CD14-positive monocyte (primary cell): Measurements from ENCODE around the gene PHACTR3. TPM values are rescaled to one million over a fixed set of nuclear protein-coding genes. Genes with fewer than 3 reads are reported as not detected.

Source experiments
- DNase-seq, 3 donors: peaks; one replicate each; pipeline ENCODE4 v3.0.0-alpha.2; 2011 to 2022
- H2AFZ ChIP-seq: 2 replicates; pipeline ENCODE4 v1.6.0; 2012; ENCODE audit warnings: mild to moderate bottlenecking, low read depth, low read length, inconsistent platforms; ENCODE audit not compliant: insufficient read depth, poor library complexity, severe bottlenecking
- H3K27ac ChIP-seq, 2 donors: 1 replicate in 1 of 2; 2 replicates in 1 of 2; pipeline ENCODE4 v1.5.1; 2012 to 2013; ENCODE audit warnings: low read length in 2 of 2, control low read depth in 1 of 2, inconsistent platforms in 1 of 2, low read depth in 1 of 2, mild to moderate bottlenecking in 1 of 2
- H3K27me3 ChIP-seq, 2 donors: one replicate each; pipeline versions ENCODE4 v1.6.0 to v1.6.1; 2011 to 2013; ENCODE audit warnings: low read length in 2 of 2; ENCODE audit not compliant: control insufficient read depth in 2 of 2, insufficient read depth in 2 of 2
- H3K36me3 ChIP-seq, 2 donors: replicated peaks in 1 of 2; 1 replicate in 1 of 2; 2 replicates in 1 of 2; pipeline versions ENCODE4 v1.5.1 to v1.6.1; 2012 to 2013; ENCODE audit warnings: low read length in 2 of 2, control low read depth in 1 of 2, inconsistent platforms in 1 of 2, mild to moderate bottlenecking in 1 of 2; ENCODE audit not compliant: insufficient read depth in 2 of 2, control insufficient read depth in 1 of 2
- H3K4me1 ChIP-seq, 2 donors: 1 replicate in 1 of 2; 2 replicates in 1 of 2; pipeline versions ENCODE4 v1.5.1 to v1.6.1; 2012 to 2013; ENCODE audit warnings: low read length in 2 of 2, control low read depth in 1 of 2, inconsistent platforms in 1 of 2, mild to moderate bottlenecking in 1 of 2, moderate library complexity in 1 of 2; ENCODE audit not compliant: insufficient read depth in 2 of 2, control insufficient read depth in 1 of 2
- H3K4me2 ChIP-seq: replicated peaks from 2 replicates; pipeline ENCODE3; 2012; ENCODE audit warnings: low read length, moderate library complexity, mild to moderate bottlenecking; ENCODE audit not compliant: poor library complexity, severe bottlenecking; ENCODE audit errors: extremely low read depth
- H3K4me3 ChIP-seq, 3 experiments: fragments of 200-600 bp in 1 of 3; sonication (generic) in 1 of 3; replicated peaks in 1 of 3; 1 replicate in 2 of 3; 2 replicates in 1 of 3; pipeline ENCODE4 v1.5.1; 2011 to 2013; ENCODE audit warnings: low read length in 3 of 3, mild to moderate bottlenecking in 3 of 3, control low read depth in 2 of 3, low read depth in 2 of 3, inconsistent platforms in 1 of 3, moderate library complexity in 1 of 3
- H3K79me2 ChIP-seq: 2 replicates; pipeline ENCODE4 v1.6.0; 2012; ENCODE audit warnings: mild to moderate bottlenecking, control low read depth, inconsistent platforms, low read length, moderate library complexity; ENCODE audit not compliant: insufficient read depth
- H3K9ac ChIP-seq: 2 replicates; pipeline ENCODE4 v1.6.0; 2017; ENCODE audit warnings: low read length, mild to moderate bottlenecking; ENCODE audit not compliant: insufficient read depth, poor library complexity, severe bottlenecking
- H3K9me3 ChIP-seq, 2 donors: replicated peaks in 1 of 2; 1 replicate in 1 of 2; 2 replicates in 1 of 2; pipeline versions ENCODE4 v1.5.1 to v1.6.1; 2012 to 2013; ENCODE audit warnings: low read length in 2 of 2, control low read depth in 1 of 2; ENCODE audit not compliant: control insufficient read depth in 1 of 2, insufficient read depth in 1 of 2
- H4K20me1 ChIP-seq: 2 replicates; pipeline ENCODE4 v1.6.0; 2012; ENCODE audit warnings: mild to moderate bottlenecking, low read length, control low read depth, moderate library complexity; ENCODE audit not compliant: insufficient read depth
- H3K27ac Mint-ChIP-seq, 7 donors: one replicate each; pipeline ENCODE4 v1.8.0; 2020; ENCODE audit warnings: mild to moderate bottlenecking in 7 of 7, mixed read lengths in 7 of 7, moderate library complexity in 6 of 7, inconsistent platforms in 2 of 7
- H3K27me3 Mint-ChIP-seq, 3 donors: one replicate each; pipeline ENCODE4 v1.8.0; 2021 to 2022; ENCODE audit warnings: low read depth in 3 of 3, mild to moderate bottlenecking in 3 of 3, mixed read lengths in 3 of 3, moderate library complexity in 3 of 3, inconsistent platforms in 1 of 3
- H3K36me3 Mint-ChIP-seq, 2 donors: one replicate each; pipeline ENCODE4 v1.8.0; 2020; ENCODE audit warnings: mixed read lengths in 2 of 2, inconsistent platforms in 1 of 2, mild to moderate bottlenecking in 1 of 2
- H3K4me1 Mint-ChIP-seq: one replicate; pipeline ENCODE4 v1.8.0; 2020; ENCODE audit warnings: mild to moderate bottlenecking, mixed read lengths
- H3K4me3 Mint-ChIP-seq, 2 donors: one replicate each; pipeline ENCODE4 v1.8.0; 2020; ENCODE audit warnings: mild to moderate bottlenecking in 2 of 2, mixed read lengths in 2 of 2, moderate library complexity in 1 of 2
- H3K9me3 Mint-ChIP-seq, 7 donors: one replicate each; pipeline ENCODE4 v1.8.0; 2020 to 2022; ENCODE audit warnings: mixed read lengths in 7 of 7, mild to moderate bottlenecking in 6 of 7, moderate library complexity in 6 of 7, inconsistent platforms in 2 of 7
- WGBS: methylation state at CpG from one replicate; pipeline ENCODE4 v1.1.5; 2013; ENCODE audit warnings: missing lambda C conversion rate; ENCODE audit not compliant: insufficient coverage; 5-methylcytosine and 5-hydroxymethylcytosine counted together
- intact Hi-C, 2 donors: fragments of 100-400 bp; cut with micrococcal nuclease; formaldehyde crosslinking; loops; one replicate each; pipeline versions ENCODE4 v1.15.0 to v1.15.1; 2023
- polyA plus RNA-seq, 3 donors: library from polyadenylated mRNA; depleted of rRNA in 1 of 3; unstranded in 2 of 3; stranded (reverse) in 1 of 3; fragments of 300-500 nt in 2 of 3; fragments of >200 nt in 1 of 3; fragmentation: Illumina TruSeq in 2 of 3; gene quantifications; 1 replicate in 2 of 3; 2 replicates in 1 of 3; pipeline ENCODE4 v1.2.3, GENCODE V29; 2012 to 2021
- TF ChIP-seq, protein P1 (sequence below): fragments of 200-600 bp; IDR thresholded peaks from one replicate; pipeline ENCODE4 v1.8.0; 2022; ENCODE audit warnings: antibody characterized with exemption, mild to moderate bottlenecking

The PHACTR3 gene
- polyA plus RNA-seq, 3 donors = 0.11 to 0.17 TPM; not detected in 1

DNA sequence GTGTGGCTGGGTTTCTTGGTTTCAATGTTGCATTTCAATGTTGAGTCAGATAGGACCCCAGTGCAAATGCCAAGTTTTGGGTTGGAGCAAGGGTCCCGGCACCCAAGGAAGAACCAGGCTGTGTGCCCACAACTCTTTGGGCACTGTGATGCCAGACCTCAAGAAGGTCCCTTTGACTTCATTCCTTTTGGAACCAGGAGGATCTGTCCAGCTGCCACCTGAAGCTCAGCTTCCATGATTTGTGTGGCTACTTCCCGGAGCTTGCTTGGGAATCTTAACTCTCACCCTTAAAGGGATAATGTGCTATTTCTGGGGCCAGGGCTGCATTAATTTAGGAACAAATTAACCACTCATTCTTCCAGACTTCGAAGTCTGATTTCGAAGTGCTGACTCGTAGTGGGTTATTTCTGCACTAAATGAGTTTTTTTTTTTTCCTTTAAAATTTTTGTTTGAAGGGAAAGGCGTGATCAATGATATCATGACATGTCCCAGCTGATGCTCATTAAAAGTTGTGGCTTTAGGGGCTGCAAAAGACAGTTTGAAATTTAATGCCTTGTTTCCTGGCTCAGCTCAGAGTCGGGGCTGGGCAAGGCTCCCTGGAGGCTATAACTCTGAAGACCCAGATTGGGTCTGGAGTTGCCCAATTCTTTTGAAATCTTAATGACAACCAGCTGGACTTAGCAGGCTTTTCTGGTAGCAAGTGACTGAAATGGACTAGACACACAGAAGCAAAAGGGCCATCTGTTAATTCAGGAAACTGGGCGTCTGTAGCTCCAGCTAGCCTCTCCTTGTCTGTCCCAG, 24.0 kb upstream of the PHACTR3 start:
- Mint-ChIP-seq H3K9me3 (peaks cover 0 to 7% (median 2%) of the 10 kb centered on the region in 7 donors), H3K27ac (no peak overlapping the region), H3K36me3 (peaks cover 0 to 3% of the 10 kb centered on the region in 2 donors), H3K4me1 (no peaks in the 10 kb centered on the region), H3K27me3 (peaks cover 43 to 66% (median 47%) of the 10 kb centered on the region in 3 donors), H3K4me3 (peak overlapping the region in 1 of 2 donors; percentile 67)
- no peak overlapping the region for H3K27ac ChIP-seq
- TF ChIP-seq, protein P1, sequence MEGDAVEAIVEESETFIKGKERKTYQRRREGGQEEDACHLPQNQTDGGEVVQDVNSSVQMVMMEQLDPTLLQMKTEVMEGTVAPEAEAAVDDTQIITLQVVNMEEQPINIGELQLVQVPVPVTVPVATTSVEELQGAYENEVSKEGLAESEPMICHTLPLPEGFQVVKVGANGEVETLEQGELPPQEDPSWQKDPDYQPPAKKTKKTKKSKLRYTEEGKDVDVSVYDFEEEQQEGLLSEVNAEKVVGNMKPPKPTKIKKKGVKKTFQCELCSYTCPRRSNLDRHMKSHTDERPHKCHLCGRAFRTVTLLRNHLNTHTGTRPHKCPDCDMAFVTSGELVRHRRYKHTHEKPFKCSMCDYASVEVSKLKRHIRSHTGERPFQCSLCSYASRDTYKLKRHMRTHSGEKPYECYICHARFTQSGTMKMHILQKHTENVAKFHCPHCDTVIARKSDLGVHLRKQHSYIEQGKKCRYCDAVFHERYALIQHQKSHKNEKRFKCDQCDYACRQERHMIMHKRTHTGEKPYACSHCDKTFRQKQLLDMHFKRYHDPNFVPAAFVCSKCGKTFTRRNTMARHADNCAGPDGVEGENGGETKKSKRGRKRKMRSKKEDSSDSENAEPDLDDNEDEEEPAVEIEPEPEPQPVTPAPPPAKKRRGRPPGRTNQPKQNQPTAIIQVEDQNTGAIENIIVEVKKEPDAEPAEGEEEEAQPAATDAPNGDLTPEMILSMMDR = no peak
- no peaks in the 10 kb centered on the region for H4K20me1 ChIP-seq
- H3K9ac ChIP-seq = no peak overlapping the region
- no peaks in the 10 kb centered on the region for H3K79me2 ChIP-seq
- WGBS = 57% methylated on average over 4 of the region's 8 CpGs
- no peak overlapping the region for H2AFZ ChIP-seq
- H3K27me3 ChIP-seq = peaks cover 9 to 37% of the 10 kb centered on the region in 2 donors
- no peak overlapping the region for H3K4me2 ChIP-seq
- no peaks in the 10 kb centered on the region for H3K36me3 ChIP-seq
- no peak overlapping the region for H3K4me3 ChIP-seq
- no peaks in the 10 kb centered on the region for H3K9me3 ChIP-seq
- H3K4me1 ChIP-seq = no peaks in the 10 kb centered on the region
- intact Hi-C loops = no loop called here
- DNase-seq = no peak

DNA sequence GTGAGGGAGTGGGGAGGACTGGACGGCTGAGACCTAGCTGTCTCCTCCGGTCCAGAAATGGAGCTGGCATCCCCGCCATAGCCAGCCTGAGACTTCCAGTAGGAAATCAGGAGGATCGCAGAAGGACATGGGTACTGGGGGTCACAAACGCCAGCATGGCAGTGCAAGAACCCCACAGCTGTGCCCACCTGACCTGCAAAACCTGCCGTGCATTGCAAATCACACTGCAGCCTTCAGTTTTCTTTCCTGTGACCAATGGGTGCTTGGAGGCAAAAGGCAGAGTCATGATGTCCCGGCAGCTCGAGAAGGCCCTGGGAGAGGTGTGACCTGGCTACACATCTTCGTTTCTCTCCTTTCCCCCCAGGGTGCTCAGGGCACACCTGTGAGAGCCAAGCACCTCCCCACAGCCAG, 23.3 kb upstream of the PHACTR3 start:
- H2AFZ ChIP-seq = no peak overlapping the region
- H3K27ac ChIP-seq = no peak overlapping the region
- no peak overlapping the region for H3K9ac ChIP-seq
- no peaks in the 10 kb centered on the region for H3K9me3 ChIP-seq
- H3K27ac Mint-ChIP-seq = no peak overlapping the region
- H3K27me3 Mint-ChIP-seq = peaks cover 38 to 62% (median 40%) of the 10 kb centered on the region in 3 donors
- no peaks in the 10 kb centered on the region for H3K79me2 ChIP-seq
- no peaks in the 10 kb centered on the region for H3K4me1 ChIP-seq
- no peak overlapping the region for H3K4me2 ChIP-seq
- H4K20me1 ChIP-seq = no peaks in the 10 kb centered on the region
- intact Hi-C loops = no loop called here
- peaks cover 7 to 31% of the 10 kb centered on the region in 2 donors for H3K27me3 ChIP-seq
- no peak overlapping the region for H3K4me3 Mint-ChIP-seq
- peaks cover 0 to 7% (median 2%) of the 10 kb centered on the region in 7 donors for H3K9me3 Mint-ChIP-seq
- 85% methylated on average over 7 of the region's 9 CpGs for WGBS
- no peak overlapping the region for H3K4me3 ChIP-seq
- peaks cover 4% of the 10 kb centered on the region for H3K4me1 Mint-ChIP-seq
- no peak for DNase-seq
- peaks cover 0 to 2% of the 10 kb centered on the region in 2 donors for H3K36me3 Mint-ChIP-seq
- no peaks in the 10 kb centered on the region for H3K36me3 ChIP-seq
- TF ChIP-seq, protein P1 = no peak
